Hepatocyte (in vitro differentiated cells): ENCODE data around the gene MAGI2.

Experiments
- CTCF ChIP-seq: fragments of 200-600 bp; sonication (generic); IDR thresholded peaks from 2 replicates; pipeline ENCODE4 v1.5.1; 2016; ENCODE audit warnings: antibody characterized with exemption, mild to moderate bottlenecking; ENCODE audit not compliant: poor library complexity
- EZH2 ChIP-seq: fragments of 200-600 bp; sonication (generic); IDR thresholded peaks from 2 replicates; pipeline ENCODE4 v1.6.1; 2016; ENCODE audit warnings: antibody characterized with exemption, mild to moderate bottlenecking, borderline replicate concordance

GRCh38 chr7:79304711-79305110 is 148.8 kb downstream of the MAGI2 start:
- TF ChIP-seq CTCF = no peak
- no peak for TF ChIP-seq EZH2
